Lung (tissue), 12 donors: ENCODE results near the gene AGAP1. TPM values are rescaled to one million over a fixed set of nuclear protein-coding genes. Genes with fewer than 3 reads are reported as not detected.

Experiments used
- ATAC-seq: fragments of 200-7000 bp; cut with Tn5 transposase; one replicate; pipeline ENCODE4 v1.9.1; 2020; ENCODE audit warnings: moderate number of reproducible peaks; ENCODE audit not compliant: insufficient read depth, low FRiP score
- DNase-seq, 3 donors: peaks; one replicate each; pipeline ENCODE4 v3.0.0-alpha.2; 2013 to 2017
- H3K27ac ChIP-seq, 2 donors: one replicate each; pipeline ENCODE4 v1.5.1; 2013; ENCODE audit warnings: mild to moderate bottlenecking in 2 of 2, moderate library complexity in 2 of 2, control low read depth in 1 of 2, inconsistent platforms in 1 of 2, low read depth in 1 of 2, low read length in 1 of 2
- H3K27me3 ChIP-seq, 3 donors: one replicate each; pipeline ENCODE4 v1.5.1; 2013; ENCODE audit warnings: low read length in 2 of 3; ENCODE audit not compliant: control insufficient read depth in 3 of 3, insufficient read depth in 3 of 3
- H3K36me3 ChIP-seq, 4 donors: one replicate each; pipeline ENCODE4 v1.5.1; 2013; ENCODE audit warnings: low read length in 4 of 4, mild to moderate bottlenecking in 1 of 4, moderate library complexity in 1 of 4; ENCODE audit not compliant: control insufficient read depth in 4 of 4, insufficient read depth in 4 of 4
- H3K4me1 ChIP-seq, 5 donors: one replicate each; pipeline ENCODE4 v1.5.1; 2013; ENCODE audit warnings: low read length in 5 of 5, mild to moderate bottlenecking in 2 of 5, moderate library complexity in 1 of 5; ENCODE audit not compliant: control insufficient read depth in 5 of 5, insufficient read depth in 5 of 5
- H3K4me3 ChIP-seq: one replicate; pipeline ENCODE4 v1.5.1; 2013; ENCODE audit warnings: mild to moderate bottlenecking, control low read depth, moderate library complexity
- H3K9ac ChIP-seq, 2 donors: one replicate each; pipeline ENCODE4 v1.5.1; 2013; ENCODE audit warnings: low read length in 2 of 2, control low read depth in 1 of 2; ENCODE audit not compliant: insufficient read depth in 1 of 2
- H3K9me3 ChIP-seq, 4 donors: one replicate each; pipeline ENCODE4 v1.5.1; 2013; ENCODE audit warnings: low read length in 3 of 4, mild to moderate bottlenecking in 1 of 4, moderate library complexity in 1 of 4; ENCODE audit not compliant: control insufficient read depth in 4 of 4, insufficient read depth in 3 of 4
- WGBS, 2 donors: extraction: QIAGEN DNeasy Blood & Tissue Kit; methylation state at CpG; one replicate each; pipeline ENCODE4 v1.1.7; 2013; 5-methylcytosine and 5-hydroxymethylcytosine counted together
- polyA plus RNA-seq, 2 donors: library from polyadenylated mRNA; stranded (reverse); fragments of 200-250 nt; gene quantifications; one replicate each; pipeline ENCODE4 v1.2.1, GENCODE V29; 2013
- total RNA-seq, 2 donors: library from RNA; depleted of rRNA in 1 of 2; stranded (reverse); fragments of >200 nt in 1 of 2; gene quantifications; one replicate each; pipeline ENCODE4 v1.2.1, GENCODE V29; 2014 to 2021
- TF ChIP-seq, protein P1 (sequence below): IDR thresholded peaks from 2 replicates; pipeline ENCODE4 v1.5.1; 2012; ENCODE audit warnings: mild to moderate bottlenecking; ENCODE audit errors: control extremely low read depth, extremely low read depth
- donor health status: control.
- donor health status: control.
- donor health status: Bipolar disorder and iron deficiency.
- donor health status: healthy.
- donor health status: DM: yes; HTN: yes; CAD: no.

AGAP1 gene
- total and polyA plus RNA-seq, 4 donors = 6.6 to 39.4 (median 20.2) TPM

DNA sequence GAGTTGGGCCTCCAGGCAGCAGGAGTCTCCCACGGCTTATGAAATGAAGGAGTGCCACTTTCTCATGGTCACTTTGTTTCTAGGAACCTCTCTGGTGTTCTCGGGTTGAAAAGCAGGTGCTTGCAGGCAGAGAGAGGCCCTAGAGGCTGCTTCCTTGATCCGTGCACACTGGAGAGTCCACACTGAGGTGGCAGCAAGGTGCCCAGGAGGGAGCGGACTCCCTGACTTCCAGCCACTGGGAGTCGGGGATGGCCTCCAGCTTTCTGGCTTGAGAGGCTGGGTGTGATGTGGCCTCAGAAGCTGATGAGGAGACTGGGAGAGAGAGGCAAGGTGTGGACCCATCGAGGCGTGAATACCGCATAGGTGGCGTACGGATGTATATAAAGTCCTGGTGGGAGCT is 221.8 kb downstream of the AGAP1 start:
- no peak overlapping the region for H3K4me3 ChIP-seq
- no peaks in the 10 kb centered on the region for H3K9me3 ChIP-seq
- H3K4me1 ChIP-seq = peaks cover 0 to 21% (median 7%) of the 10 kb centered on the region in 5 donors
- TF ChIP-seq, protein P1, sequence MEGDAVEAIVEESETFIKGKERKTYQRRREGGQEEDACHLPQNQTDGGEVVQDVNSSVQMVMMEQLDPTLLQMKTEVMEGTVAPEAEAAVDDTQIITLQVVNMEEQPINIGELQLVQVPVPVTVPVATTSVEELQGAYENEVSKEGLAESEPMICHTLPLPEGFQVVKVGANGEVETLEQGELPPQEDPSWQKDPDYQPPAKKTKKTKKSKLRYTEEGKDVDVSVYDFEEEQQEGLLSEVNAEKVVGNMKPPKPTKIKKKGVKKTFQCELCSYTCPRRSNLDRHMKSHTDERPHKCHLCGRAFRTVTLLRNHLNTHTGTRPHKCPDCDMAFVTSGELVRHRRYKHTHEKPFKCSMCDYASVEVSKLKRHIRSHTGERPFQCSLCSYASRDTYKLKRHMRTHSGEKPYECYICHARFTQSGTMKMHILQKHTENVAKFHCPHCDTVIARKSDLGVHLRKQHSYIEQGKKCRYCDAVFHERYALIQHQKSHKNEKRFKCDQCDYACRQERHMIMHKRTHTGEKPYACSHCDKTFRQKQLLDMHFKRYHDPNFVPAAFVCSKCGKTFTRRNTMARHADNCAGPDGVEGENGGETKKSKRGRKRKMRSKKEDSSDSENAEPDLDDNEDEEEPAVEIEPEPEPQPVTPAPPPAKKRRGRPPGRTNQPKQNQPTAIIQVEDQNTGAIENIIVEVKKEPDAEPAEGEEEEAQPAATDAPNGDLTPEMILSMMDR = no peak
- WGBS, 2 donors = 93 to 94% methylated on average over 10 of the region's 10 CpGs
- H3K36me3 ChIP-seq = peaks cover 0 to 4% (median 0%) of the 10 kb centered on the region in 4 donors
- no peak for ATAC-seq
- no peak overlapping the region for H3K27ac ChIP-seq
- H3K27me3 ChIP-seq = no peaks in the 10 kb centered on the region
- no peak for DNase-seq
- no peak overlapping the region for H3K9ac ChIP-seq

DNA sequence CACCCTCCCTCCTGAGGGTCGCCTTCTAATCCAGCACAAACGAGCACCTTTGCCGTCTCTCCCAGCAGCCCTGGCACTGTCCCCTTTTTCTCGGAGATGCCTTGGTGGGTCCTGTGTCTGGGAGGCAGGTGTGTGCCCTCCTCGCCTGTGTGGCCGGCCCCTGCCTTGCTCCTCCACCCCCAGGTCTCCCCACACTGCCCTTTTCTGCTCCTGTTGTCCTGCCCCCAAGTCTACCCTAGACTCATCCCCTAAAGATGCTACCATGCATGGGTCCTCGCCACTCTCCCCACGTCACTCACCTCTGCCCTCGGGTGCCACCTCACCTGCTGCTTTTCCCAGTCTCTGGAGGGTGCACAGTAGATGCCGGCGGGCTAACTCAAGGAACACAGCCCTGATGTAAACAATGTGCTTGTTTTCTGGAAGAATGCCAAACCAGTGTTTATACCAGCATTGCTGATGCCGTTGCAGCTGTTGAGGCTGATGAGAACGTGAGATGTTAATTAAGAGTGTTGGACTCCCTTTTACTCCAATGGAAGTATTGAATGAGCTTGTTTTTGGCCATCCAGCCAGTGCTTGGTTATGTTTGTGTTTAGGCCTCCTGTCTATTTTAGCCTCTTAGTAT is 223.1 kb downstream of the AGAP1 start:
- ATAC-seq (no peak), DNase-seq (peak; percentile 35 to 80 (median 75))
- Histone ChIP-seq H3K36me3 (peaks cover 0 to 2% (median 0%) of the 10 kb centered on the region in 4 donors), H3K27ac (no peak overlapping the region), H3K27me3 (no peaks in the 10 kb centered on the region), H3K4me1 (peaks cover 0 to 21% (median 4%) of the 10 kb centered on the region in 5 donors), H3K9ac (no peak overlapping the region), H3K9me3 (no peaks in the 10 kb centered on the region), H3K4me3 (no peak overlapping the region)
- TF ChIP-seq, protein P1 = no peak
- 76 to 78% methylated on average over 13 of the region's 13 CpGs for WGBS, 2 donors

DNA sequence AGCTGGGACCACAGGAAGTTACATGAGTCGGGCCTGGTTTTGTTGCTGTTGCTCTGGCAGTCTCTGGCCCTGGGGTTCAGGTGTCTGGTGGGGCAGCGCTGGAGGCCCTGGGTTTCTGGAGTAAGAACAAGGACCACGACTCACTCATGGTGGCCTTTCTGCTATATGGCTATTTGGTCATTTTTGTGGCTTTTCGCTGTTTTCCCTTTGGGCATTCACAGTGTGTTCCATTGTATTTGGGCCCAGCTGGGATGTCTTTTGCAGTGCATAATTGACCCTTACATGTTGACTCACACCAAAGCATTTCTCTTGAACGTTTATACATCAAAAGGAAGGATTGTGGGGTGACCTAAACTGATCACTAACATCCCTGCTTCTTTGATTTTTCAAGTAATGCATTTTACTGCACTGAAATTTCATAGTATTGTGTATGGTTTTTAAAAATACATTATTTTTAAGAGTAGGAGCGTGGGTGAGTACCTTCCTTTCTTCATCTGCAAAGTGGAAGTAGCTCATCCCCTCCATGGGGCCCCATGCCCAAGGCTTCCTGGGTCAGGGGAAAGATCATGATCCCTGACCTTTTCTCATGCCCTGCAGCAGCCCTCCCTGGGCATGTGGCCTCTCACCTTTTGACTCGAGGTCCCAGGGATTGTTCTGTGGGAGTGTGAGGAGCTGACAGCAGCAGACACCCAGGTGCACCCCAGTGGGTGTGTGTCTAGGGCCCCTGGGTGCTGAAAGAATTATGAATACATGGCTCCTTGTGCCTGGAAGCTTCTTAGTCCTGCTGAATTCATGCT is 225.5 kb downstream of the AGAP1 start:
- WGBS, 2 donors = 84 to 85% methylated on average over 7 of the region's 7 CpGs
- no peak overlapping the region for H3K9ac ChIP-seq
- H3K4me1 ChIP-seq = peaks cover 0 to 15% (median 7%) of the 10 kb centered on the region in 5 donors
- TF ChIP-seq, protein P1 = no peak
- ATAC-seq (no peak), DNase-seq (no peak)
- no peak overlapping the region for H3K27ac ChIP-seq
- H3K9me3 ChIP-seq = no peaks in the 10 kb centered on the region
- peaks cover 0 to 3% (median under 1%) of the 10 kb centered on the region in 4 donors for H3K36me3 ChIP-seq
- H3K27me3 ChIP-seq = no peaks in the 10 kb centered on the region
- no peak overlapping the region for H3K4me3 ChIP-seq
